Activated gamma-delta T cell treated with Interleukin-2 at 50 U/mL for 16 hours (primary cell): ENCODE data around the gene CTNNA3.
"Not testable (repeated sequence)": the region's sequence is repeated elsewhere in the genome, so short reads cannot be mapped to it uniquely, and the experiment has no call there.

Experiments
- DNase-seq: peaks from one replicate; pipeline ENCODE4 v3.0.0-alpha.2; 2020

The CTNNA3 gene

GRCh38 chr10:66505003-66505657, 1190.9 kb downstream of the CTNNA3 start:
- no peak for DNase-seq

- DNase-seq = no peak
Measured at GRCh38 chr10:66501356-66501755, 1194.6 kb downstream of the CTNNA3 start.

GRCh38 chr10:66483966-66484365, 1212.0 kb downstream of the CTNNA3 start:
- no peak for DNase-seq

- no peak for DNase-seq
Measured at GRCh38 chr10:66472156-66472555, 1223.8 kb downstream of the CTNNA3 start.

- DNase-seq = no peak
Measured at GRCh38 chr10:66467042-66467441, 1229.0 kb downstream of the CTNNA3 start.

- DNase-seq = no peak
Measured at GRCh38 chr10:66466622-66467021, 1229.4 kb downstream of the CTNNA3 start.

- no peak for DNase-seq
Measured at GRCh38 chr10:66463611-66464010, 1232.4 kb downstream of the CTNNA3 start.

GRCh38 chr10:66457629-66458028, 1238.4 kb downstream of the CTNNA3 start:
- DNase-seq = no peak

- DNase-seq = no peak
Measured at GRCh38 chr10:66455304-66455703, 1240.7 kb downstream of the CTNNA3 start.

GRCh38 chr10:66440568-66440967, 1255.4 kb downstream of the CTNNA3 start:
- DNase-seq = no peak

GRCh38 chr10:66414943-66415342, 1281.1 kb downstream of the CTNNA3 start:
- no peak for DNase-seq

GRCh38 chr10:66405566-66405965, 1290.4 kb downstream of the CTNNA3 start:
- no peak for DNase-seq

GRCh38 chr10:66398669-66399068, 1297.3 kb downstream of the CTNNA3 start:
- DNase-seq = no peak

- no peak for DNase-seq
Measured at GRCh38 chr10:66394342-66395063, 1301.5 kb downstream of the CTNNA3 start.

- no peak for DNase-seq
Measured at GRCh38 chr10:66390926-66391325, 1305.1 kb downstream of the CTNNA3 start.

- DNase-seq = no peak
Measured at GRCh38 chr10:66381045-66381444, 1315.0 kb downstream of the CTNNA3 start.

- no peak for DNase-seq
Measured at GRCh38 chr10:66378117-66378876, 1317.7 kb downstream of the CTNNA3 start.

GRCh38 chr10:66368146-66368545, 1327.8 kb downstream of the CTNNA3 start:
- DNase-seq = no peak

GRCh38 chr10:66366163-66366562, 1329.8 kb downstream of the CTNNA3 start:
- DNase-seq = no peak

GRCh38 chr10:66365686-66366085, 1330.3 kb downstream of the CTNNA3 start:
- no peak for DNase-seq

GRCh38 chr10:66362522-66362921, 1333.5 kb downstream of the CTNNA3 start:
- no peak for DNase-seq

GRCh38 chr10:66353822-66354221, 1342.2 kb downstream of the CTNNA3 start:
- DNase-seq = not testable (repeated sequence)

GRCh38 chr10:66353422-66353821, 1342.6 kb downstream of the CTNNA3 start:
- no peak for DNase-seq
